HL-60/S4 treated with phorbol 12-myristate 13-acetate at 8.2 ng/mL for 4 days and 3 days (cell line): ENCODE data around the gene CSNK1D.

Experiments used
- in situ Hi-C: fragments of 300-500 bp; cut with MboI; formaldehyde crosslinking; loops from 2 replicates; pipeline ENCODE4 v1.15.0; 2022; ENCODE audit warnings: low sequenced_read_pairs

The CSNK1D gene

DNA sequence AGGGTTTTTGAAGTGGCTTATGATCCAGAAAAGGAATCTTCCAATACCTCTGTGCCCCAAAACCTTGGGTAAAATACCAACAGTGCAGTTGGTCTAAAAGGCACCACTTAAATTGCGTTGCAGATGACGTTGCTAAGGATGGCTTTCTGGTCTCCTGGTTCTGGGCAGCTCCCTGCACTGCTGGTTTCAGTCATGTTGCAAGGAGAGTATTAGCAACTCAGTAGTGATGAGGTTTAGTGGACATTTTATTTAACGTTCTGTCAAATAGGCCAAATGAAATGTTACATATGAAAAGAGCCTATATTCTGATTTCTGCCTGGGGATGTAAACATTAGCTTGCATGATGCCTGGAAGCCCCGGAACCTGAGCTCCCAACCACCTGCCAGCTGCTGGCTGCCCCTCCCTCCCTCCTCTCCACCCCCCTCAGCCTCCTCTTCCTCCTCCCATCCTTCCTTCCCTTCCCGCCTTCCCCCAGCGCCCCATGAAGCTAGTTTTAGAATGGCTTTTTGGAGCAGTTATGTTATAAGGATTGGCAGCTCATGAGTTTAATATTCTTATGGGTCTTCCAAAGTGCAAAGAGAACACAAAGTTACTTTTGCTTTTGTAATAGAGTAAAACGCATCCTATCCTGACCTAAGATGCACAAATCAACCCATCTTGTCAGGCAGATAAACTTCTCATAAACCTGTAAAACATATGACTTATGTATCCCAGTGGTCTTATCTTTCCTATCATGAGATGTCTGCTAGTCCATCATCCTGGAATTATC is 23.2 kb upstream of the CSNK1D start:
- in situ Hi-C loops = no loop called here

GRCh38 chr17:82295472-82295814 is 21.9 kb upstream of the CSNK1D start:
- in situ Hi-C loops = no loop called here

GRCh38 chr17:82294064-82294773 is 20.7 kb upstream of the CSNK1D start:
- in situ Hi-C loops = no loop called here

GRCh38 chr17:82292251-82293154 is 19.0 kb upstream of the CSNK1D start:
- in situ Hi-C loops = no loop called here

DNA sequence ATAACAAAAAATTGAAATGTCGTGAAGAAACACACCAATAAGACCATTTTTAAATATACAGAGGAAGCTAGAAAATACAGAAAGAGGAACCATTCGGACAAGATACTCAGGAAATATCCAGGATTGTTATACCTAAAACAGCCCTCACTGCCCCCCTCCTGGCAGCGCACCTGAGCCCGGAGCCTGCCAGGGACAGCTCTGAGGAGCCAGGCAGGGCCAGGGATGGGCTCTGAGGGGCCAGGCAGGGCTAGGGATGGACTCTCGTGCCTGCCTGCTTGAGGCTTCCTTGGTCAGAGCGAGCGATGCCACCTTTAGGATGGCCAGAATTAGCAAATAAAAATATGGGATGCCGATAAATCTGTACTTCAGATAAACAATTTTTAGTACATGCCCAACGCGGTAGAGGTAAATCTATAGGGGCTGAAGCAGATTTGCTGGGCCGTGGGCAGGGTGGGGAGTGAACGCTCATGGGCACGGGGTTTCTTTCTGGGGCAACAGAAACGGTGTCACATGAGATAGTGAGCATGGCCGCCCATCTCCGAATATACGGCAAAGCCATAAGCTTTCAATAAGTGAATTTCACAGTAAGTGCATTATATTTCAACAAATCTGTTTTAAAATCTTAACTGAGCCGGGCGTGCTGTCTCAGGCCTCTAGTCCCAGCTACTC is 18.2 kb upstream of the CSNK1D start:
- in situ Hi-C loops = no loop called here

DNA sequence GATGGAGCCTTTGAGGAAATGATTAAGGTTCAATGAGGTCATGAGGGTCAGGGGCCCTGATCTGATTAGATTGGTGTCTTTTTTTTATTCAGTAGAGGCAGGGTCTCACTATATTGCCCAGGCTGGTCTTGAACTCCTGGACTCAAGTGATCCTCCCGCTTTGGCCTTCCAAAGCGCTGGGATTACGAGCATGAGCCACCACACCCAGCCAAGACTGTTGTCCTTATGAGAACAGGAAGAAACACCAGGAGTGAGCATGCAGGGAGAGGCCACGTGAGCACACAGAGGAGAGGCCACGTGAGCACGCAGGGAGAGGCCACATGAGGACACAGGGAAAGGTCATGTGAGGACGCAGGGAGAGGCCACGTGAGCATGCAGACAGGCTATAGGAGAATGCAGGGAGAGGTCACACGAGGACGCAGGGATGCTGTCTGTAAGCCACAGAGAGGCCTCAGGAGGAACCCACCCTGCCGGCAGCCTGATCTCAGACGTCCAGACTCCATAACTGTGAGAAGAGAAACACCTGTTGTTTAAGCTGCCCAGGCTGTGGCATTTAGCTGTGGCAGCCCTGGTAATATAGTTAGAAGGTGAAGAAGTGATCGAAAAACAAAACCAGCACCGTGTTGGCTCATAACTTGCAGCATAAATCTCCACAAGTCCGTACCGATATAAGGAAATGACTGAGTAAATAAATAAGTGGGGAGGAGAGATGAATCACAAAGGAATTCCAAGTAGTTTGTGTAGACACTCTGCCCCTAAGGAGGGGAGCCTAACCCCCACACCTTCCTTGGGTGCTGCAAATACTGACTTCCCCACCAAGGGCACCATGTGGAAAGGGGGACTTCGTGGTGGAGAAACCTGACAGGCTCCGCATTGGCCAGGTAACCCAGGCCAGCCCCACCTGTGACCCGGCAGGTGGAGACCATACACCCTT is 14.6 kb upstream of the CSNK1D start:
- in situ Hi-C loops = no loop called here

DNA sequence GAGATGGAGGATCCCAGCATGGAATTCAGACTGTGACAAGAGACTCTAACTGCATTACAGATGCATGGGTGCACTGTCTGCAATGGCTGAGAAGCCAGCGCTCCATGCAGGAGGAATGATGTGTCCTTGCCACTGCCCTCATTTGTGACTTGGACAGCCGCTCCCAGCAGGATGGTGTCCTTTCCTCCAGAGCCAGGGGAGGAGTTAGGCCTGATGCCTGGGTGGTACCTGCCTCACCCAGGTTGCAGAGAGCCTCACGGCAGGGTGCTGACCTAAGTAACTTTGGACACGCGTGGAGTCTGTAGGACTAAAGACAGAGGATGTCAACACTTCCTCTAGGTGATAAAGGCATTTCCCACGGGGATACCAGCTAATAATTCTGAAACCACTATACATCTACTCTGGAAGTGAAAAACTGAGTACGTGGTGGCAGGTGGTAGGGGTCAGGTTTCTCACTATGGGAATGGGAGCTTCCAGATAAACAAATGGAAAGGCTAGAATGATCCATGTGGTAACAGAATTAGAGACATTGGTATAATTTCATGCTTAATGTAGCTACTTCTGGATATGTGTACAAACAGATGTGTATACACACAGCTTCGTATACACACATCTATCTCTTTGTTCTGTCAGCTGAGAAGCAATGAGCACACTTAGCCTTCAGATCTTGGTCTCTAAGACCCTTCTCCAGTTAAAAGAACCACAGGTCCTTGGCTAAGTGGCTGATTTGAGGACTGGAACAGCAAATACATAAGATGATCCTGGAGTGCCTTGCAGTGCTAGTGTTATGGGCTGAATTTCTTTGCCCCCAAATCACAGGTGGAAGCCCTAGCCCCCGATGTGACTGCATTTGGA is 13.7 kb upstream of the CSNK1D start:
- in situ Hi-C loops = no loop called here

- in situ Hi-C loops = no loop called here
Measured at GRCh38 chr17:82285141-82285540, 11.6 kb upstream of the CSNK1D start.

GRCh38 chr17:82283208-82283749 is 9.8 kb upstream of the CSNK1D start:
- in situ Hi-C loops = no loop called here

DNA sequence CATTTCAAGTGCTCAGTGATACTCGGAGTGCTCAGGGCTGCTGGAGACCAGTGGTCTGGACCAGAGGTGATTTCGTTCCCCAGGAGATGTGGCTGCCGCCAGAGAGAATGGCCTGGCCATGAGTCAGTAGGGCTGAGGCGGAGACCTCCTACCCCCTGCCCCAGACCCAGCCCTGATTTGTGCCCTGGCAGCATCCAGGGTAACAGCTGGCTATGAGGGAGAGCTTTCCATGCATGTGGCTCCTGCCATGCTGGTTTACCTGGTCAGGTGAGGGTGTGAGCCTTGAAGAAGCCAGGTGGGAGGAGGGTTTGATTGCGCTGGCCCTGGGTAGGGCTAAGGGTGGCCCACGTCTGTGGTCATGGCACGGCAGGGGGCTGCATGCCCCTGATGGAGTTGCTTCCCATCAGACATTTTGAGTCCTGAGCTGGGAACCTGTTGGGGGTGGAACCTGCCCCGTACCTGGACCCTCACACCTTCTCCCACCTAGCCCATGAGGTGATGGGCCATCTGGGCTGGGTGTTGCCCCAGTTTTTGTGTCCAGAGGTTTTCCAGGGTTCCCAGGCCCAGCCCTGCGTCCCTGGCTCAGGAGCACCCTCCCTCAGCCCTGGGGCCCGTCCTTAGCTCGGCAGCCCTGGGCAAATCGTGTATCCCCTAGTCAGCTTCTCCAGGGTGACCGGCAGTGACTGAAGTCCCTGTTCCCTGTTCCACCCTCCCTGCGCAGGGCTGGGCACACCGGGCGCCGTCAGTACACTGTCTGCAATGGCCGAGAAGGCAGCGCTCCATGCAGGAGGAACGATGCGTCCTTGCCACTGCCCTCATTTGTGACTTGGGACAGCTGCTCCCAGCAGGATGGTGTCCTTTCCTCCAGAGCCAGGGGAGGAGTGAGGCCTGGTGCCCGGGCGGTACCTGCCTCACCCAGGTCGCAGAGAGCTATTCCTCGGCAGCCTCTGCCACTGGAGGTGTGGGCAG is 9.0 kb upstream of the CSNK1D start:
- in situ Hi-C loops = no loop called here

DNA sequence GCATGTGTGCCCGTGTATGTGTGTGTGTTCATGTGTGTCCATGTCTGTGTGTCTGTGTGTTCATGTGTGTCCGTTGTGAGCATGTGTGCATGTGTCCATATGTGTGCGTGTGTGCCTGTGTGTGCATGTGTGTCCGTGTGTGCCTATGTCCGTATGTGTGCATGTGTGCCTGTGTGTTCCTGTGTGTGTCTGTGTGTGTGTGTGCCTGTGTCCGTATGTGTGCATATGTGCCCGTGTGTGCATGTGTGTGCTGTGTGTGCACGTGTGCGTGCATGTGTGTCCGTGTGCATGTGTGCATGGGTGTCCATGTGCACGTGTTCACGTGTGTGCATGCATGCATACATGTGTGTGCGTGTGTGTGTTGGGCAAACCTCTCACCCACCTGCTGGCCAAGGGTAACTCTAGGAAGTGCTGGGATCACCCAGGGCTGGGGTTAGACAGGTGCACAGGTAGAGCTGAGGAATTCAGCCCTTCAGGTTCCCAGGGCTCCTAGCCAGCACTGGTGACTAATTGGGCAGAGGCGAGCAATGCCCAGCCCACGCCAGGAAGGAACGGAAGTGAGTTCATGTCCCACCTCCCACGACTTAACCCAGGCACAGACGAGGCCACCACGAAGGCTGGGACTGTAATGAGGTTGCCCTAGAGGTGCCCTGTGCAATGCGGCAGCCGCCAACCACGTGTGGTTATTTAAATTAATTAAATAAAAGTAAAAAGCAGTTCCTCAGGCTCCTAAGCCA is 8.2 kb upstream of the CSNK1D start:
- in situ Hi-C loops = no loop called here

DNA sequence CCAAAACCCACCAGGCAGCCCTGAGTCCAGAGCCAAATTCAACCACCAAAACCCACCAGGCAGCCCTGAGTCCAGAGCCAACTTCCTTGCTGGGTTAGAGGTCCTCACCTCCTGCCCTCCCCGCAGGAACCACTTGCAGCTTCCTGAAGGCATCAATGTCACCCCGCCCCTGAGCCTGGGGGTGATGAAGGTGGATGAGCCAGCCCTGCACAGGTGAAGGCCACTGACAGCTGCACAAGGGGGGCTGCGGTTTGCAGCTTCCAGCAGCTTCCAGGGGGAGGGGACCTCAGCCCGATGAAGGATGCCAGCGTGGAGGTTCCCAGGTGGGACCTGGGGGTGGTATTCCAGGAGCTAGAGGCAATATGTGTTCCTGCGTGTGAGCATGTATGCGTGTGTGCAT is 7.6 kb upstream of the CSNK1D start:
- in situ Hi-C loops = no loop called here

- in situ Hi-C loops = no loop called here
Measured at GRCh38 chr17:82280537-82280936, 7.0 kb upstream of the CSNK1D start.

DNA sequence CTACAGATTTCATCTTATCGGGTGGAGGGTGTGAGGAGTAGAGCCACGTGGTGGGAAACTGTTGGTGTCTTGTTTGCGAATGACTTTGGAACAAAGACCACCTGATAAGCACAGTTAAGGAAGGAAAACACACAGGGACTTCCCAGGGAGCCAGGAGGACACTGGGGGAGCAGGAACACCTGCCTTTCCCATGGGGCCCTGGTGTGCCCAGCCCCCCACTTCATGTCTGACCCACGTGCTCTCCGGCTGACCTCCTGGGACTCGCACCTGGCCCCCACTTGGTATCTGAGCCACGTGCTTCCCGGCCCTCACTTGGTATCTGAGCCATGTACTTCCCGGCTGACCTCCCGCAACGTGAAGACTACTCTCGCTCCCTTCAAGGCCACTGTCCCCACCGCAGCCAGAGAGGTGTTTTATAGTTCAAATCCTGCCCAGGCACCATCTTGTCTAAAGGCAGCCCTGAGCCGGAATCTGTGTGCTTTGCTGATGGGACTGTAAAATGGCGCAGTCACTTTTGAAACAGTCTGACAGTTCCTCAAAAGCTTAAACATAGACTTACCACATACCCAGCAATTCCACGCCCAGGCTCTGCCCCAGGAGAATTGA is 5.4 kb upstream of the CSNK1D start:
- in situ Hi-C loops = no loop called here

- in situ Hi-C loops = no loop called here
Measured at GRCh38 chr17:82278308-82278707, 4.8 kb upstream of the CSNK1D start.

DNA sequence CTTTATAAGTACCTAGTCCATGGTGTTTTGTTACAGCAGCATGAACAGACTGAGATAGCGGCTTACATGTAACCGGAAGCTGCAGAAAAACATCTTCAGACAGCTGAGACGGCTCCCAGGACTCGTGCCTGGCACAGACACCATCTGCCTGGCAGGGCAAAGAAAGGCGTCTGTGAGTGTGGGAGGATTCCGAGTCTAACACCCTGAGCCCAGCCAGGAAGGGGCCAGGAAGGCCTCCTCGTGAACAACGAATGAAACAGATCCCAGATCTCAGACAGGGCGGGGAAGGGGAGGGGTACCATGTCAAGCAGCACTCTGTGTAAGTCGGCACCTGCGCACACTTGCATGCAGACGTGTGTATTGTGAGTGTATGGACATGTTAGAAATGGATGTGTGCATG is 4.4 kb upstream of the CSNK1D start:
- in situ Hi-C loops = no loop called here

DNA sequence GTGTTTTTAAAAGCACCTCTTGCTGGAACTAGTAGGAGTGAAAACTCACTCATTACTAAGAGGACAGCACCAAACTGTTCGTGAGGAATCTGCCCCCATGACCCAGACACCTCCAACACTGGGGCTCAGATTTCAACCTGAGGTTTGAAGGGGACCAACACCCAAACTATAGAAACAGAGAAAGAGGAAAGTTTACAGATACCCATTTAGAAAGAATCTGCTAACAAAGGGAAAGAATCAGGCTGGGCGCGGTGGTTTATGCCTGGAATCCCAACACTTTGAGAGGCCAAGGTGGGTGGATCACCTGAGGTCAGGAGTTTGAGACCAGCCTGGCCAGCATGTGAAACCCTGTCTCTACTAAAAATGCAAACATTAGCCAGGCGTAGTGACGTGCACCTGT is 3.4 kb upstream of the CSNK1D start:
- in situ Hi-C loops = no loop called here
